K562 (cell line): ENCODE results near the gene ASIC1.

Experiments
- CHD2 ChIP-seq: IDR thresholded peaks from 2 replicates; pipeline ENCODE4 v1.6.1; 2011; ENCODE audit warnings: low read depth, low read length
- E2F1 ChIP-seq: sonication (generic); formaldehyde crosslinking; IDR thresholded peaks from 2 replicates; pipeline ENCODE4 v1.8.1; 2023; ENCODE audit warnings: mild to moderate bottlenecking, missing genetic modification reagents, moderate library complexity
- KHSRP ChIP-seq: fragments of 450-650 bp; IDR thresholded peaks from 2 replicates; pipeline ENCODE4 v1.6.1; 2017
- PATZ1 ChIP-seq: fragments of 250-450 bp; sonication (Bioruptor Pico); IDR thresholded peaks from 2 replicates; pipeline ENCODE4 v1.5.0; 2020; ENCODE audit warnings: mild to moderate bottlenecking, borderline replicate concordance
- TRIM24 ChIP-seq, 2 experiments: fragments of 450-650 bp; IDR thresholded peaks; 2 replicates each; pipeline ENCODE4 v1.6.1; 2016
- U2AF1 ChIP-seq: fragments of 200-400 bp; formaldehyde crosslinking; optimal IDR thresholded peaks from 2 replicates; pipeline ENCODE3; 2017; ENCODE audit warnings: mild to moderate bottlenecking, low read depth, low read length, moderate library complexity
- USF1 ChIP-seq: sonication (generic); formaldehyde crosslinking; IDR thresholded peaks from 2 replicates; pipeline ENCODE4 v1.9.0; 2022; ENCODE audit warnings: mild to moderate bottlenecking, missing genetic modification reagents
- ZNF224 ChIP-seq: sonication (generic); formaldehyde crosslinking; IDR thresholded peaks from 2 replicates; pipeline ENCODE4 v1.8.0; 2022; ENCODE audit warnings: mild to moderate bottlenecking, missing genetic modification reagents
- ZNF263 ChIP-seq: sonication (generic); formaldehyde crosslinking; IDR thresholded peaks from 2 replicates; pipeline ENCODE4 v1.8.0; 2022; ENCODE audit warnings: mild to moderate bottlenecking, missing genetic modification reagents, borderline replicate concordance
- ZNF449 ChIP-seq: fragments of 250-450 bp; sonication (Bioruptor Pico); IDR thresholded peaks from 2 replicates; pipeline ENCODE4 v1.8.0; 2022; ENCODE audit warnings: moderate library complexity, mild to moderate bottlenecking, inconsistent platforms

GRCh38 chr12:50069539-50069938 lies 12.1 kb downstream of the ASIC1 start:
- TF ChIP-seq E2F1 (no peak), U2AF1 (no peak), KHSRP (no peak), TRIM24 (IDR thresholded peaks at IDR 0.05) (no peak), USF1 (CRISPR knock-in tag) (no peak), CHD2 (no peak), ZNF224 (CRISPR knock-in tag) (no peak), ZNF449 (CRISPR knock-in tag) (no peak), ZNF263 (CRISPR knock-in tag) (no peak), PATZ1 (CRISPR knock-in tag) (no peak)
